Spleen (tissue), 11 donors: ENCODE data around the gene EIF4B. TPM values are rescaled to one million over a fixed set of nuclear protein-coding genes. Genes with fewer than 3 reads are reported as not detected.

ENCODE experiments used
- DNase-seq: peaks from one replicate; pipeline ENCODE4 v3.0.0-alpha.2; 2020
- H3K27ac ChIP-seq, 8 donors: fragments of 200-600 bp; sonication (generic) in 7 of 8; 1 replicate in 4 of 8; 2 replicates in 4 of 8; pipeline versions ENCODE4 v1.5.0 to v1.8.0; 2016 to 2021; ENCODE audit warnings: inconsistent platforms in 4 of 8, mild to moderate bottlenecking in 4 of 8, moderate library complexity in 1 of 8
- H3K27me3 ChIP-seq, 7 donors: fragments of 200-600 bp; sonication (generic) in 6 of 7; replicated peaks in 1 of 7; 1 replicate in 4 of 7; 2 replicates in 3 of 7; pipeline versions ENCODE4 v1.5.0 to v1.8.0; 2016 to 2021; ENCODE audit warnings: inconsistent platforms in 3 of 7, mild to moderate bottlenecking in 1 of 7
- H3K36me3 ChIP-seq, 6 donors: fragments of 200-600 bp; sonication (generic) in 5 of 6; 1 replicate in 4 of 6; 2 replicates in 2 of 6; pipeline versions ENCODE4 v1.5.0 to v1.8.0; 2016 to 2021; ENCODE audit warnings: inconsistent platforms in 2 of 6
- H3K4me1 ChIP-seq, 6 donors: fragments of 200-600 bp; sonication (generic) in 5 of 6; 1 replicate in 3 of 6; 2 replicates in 3 of 6; pipeline versions ENCODE4 v1.5.0 to v1.8.0; 2016 to 2021; ENCODE audit warnings: inconsistent platforms in 3 of 6
- H3K4me3 ChIP-seq, 8 donors: fragments of 200-600 bp; sonication (generic) in 7 of 8; 1 replicate in 4 of 8; 2 replicates in 4 of 8; pipeline versions ENCODE4 v1.5.0 to v1.8.0; 2016 to 2021; ENCODE audit warnings: inconsistent platforms in 4 of 8, mild to moderate bottlenecking in 4 of 8, moderate library complexity in 2 of 8
- H3K9me3 ChIP-seq, 8 donors: fragments of 200-600 bp; sonication (generic) in 7 of 8; 1 replicate in 4 of 8; 2 replicates in 4 of 8; pipeline versions ENCODE4 v1.5.0 to v1.8.0; 2016 to 2021; ENCODE audit warnings: inconsistent platforms in 4 of 8
- POLR2A ChIP-seq, 3 donors: fragments of 450-650 bp; IDR thresholded peaks; one replicate each; pipeline ENCODE4 v1.5.1; 2017; ENCODE audit warnings: antibody characterized with exemption in 3 of 3, mild to moderate bottlenecking in 1 of 3
- POLR2AphosphoS5 ChIP-seq, 3 donors: sonication (generic); formaldehyde crosslinking; IDR thresholded peaks; one replicate each; pipeline ENCODE4 v1.5.1; 2017; ENCODE audit warnings: antibody characterized with exemption in 3 of 3
- WGBS, 5 donors: extraction: QIAGEN DNeasy Blood & Tissue Kit in 3 of 5; methylation state at CpG; one replicate each; pipeline versions ENCODE4 v1.1.5 to v1.1.7; 2013 to 2018; 5-methylcytosine and 5-hydroxymethylcytosine counted together
- intact Hi-C: fragments of 100-400 bp; cut with DNase I; formaldehyde crosslinking; loops from one replicate; pipeline ENCODE4 v1.15.0; 2023; ENCODE audit warnings: low total_unique reads
- polyA plus RNA-seq, 3 donors: library from polyadenylated mRNA; stranded (reverse); fragments of 200-250 nt; gene quantifications; one replicate each; pipeline ENCODE4 v1.2.1, GENCODE V29; 2013
- total RNA-seq, 7 donors: library from RNA; depleted of rRNA in 3 of 7; stranded (reverse); fragments of >200 nt in 3 of 7; fragmentation: NEBNext Ultra II Directional in 4 of 7; extraction: Animal tissue kit (Norgen Biotek cat#: 25700) in 4 of 7; gene quantifications; one replicate each; pipeline versions ENCODE4 v1.1.0 to v1.2.1, GENCODE V29; 2016 to 2021
- TF ChIP-seq, protein P1 (sequence below), 11 experiments: fragments of 200-600 bp in 7 of 11; fragments of 450-650 bp in 4 of 11; sonication (generic) in 4 of 11; IDR thresholded peaks in 8 of 11; conservative IDR thresholded peaks in 3 of 11; 1 replicate in 7 of 11; 2 replicates in 4 of 11; pipeline versions ENCODE4 v1.4.0 to v1.8.0; 2016 to 2021; ENCODE audit warnings: antibody characterized with exemption in 11 of 11, inconsistent platforms in 4 of 11, mild to moderate bottlenecking in 1 of 11
- donor health status: healthy with polysubstance abuse.
- donor health status: DM: no; HTN: no; CAD: no; lungs with moderate emphysema.
- donor health status: DM: no; HTN: no; CAD: no.
- donor health status: Bipolar disorder and iron deficiency.
- donor health status: healthy.
- donor health status: DM: no; HTN: no; CAD: no.
- donor health status: DM: yes; HTN: yes; CAD: no.

EIF4B gene
- total and polyA plus RNA-seq, 10 donors = 105 to 490 (median 398) TPM

DNA sequence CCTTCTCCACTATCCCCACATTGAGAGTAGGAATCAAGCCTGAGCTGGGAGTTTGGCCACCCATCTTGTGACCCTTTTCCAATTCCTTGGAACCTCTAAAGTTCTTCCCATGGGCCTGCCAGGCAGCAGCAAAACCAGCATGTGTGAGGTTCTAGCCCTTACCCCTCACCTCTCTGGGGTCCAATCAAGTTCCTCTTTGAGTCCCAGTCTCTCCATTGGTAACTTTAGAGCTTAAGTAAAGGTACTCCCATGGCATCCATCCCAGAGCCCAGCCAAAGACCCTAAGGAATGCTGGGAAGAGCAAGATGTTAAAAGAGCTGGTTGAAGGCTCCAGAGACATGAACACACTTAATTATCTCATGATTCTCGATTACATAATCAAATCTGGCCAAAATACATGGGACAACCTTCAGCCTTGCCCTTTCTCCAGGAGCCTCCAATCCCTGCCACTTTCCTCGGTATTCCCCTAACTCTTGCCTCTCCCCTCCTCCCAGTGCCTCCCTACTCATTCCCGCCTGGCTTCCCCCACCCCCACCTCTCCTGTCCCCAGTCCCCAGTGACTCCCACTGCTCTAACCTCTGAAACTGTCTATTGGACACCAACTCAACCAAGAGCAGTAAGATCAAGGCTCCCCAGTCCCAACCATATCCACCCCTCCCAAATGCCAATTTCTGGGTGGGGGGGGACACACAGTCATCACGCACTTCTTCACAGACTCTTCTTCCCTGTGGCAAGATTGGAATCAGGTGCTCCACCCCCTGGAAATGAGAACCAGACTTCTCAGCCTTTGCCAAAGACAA is 38.8 kb downstream of the EIF4B start:
- WGBS, 5 donors = 67 to 85% (median 76%) methylated on average over 4 of the region's 4 CpGs
- no peak for DNase-seq
- peak overlapping the region in 7 of 8 donors; percentile 83 to 93 (median 89) for H3K27ac ChIP-seq
- H3K4me1 ChIP-seq = peaks cover 5 to 62% (median 37%) of the 10 kb centered on the region in 6 donors
- no peaks in the 10 kb centered on the region for H3K9me3 ChIP-seq
- TF ChIP-seq, protein P1, sequence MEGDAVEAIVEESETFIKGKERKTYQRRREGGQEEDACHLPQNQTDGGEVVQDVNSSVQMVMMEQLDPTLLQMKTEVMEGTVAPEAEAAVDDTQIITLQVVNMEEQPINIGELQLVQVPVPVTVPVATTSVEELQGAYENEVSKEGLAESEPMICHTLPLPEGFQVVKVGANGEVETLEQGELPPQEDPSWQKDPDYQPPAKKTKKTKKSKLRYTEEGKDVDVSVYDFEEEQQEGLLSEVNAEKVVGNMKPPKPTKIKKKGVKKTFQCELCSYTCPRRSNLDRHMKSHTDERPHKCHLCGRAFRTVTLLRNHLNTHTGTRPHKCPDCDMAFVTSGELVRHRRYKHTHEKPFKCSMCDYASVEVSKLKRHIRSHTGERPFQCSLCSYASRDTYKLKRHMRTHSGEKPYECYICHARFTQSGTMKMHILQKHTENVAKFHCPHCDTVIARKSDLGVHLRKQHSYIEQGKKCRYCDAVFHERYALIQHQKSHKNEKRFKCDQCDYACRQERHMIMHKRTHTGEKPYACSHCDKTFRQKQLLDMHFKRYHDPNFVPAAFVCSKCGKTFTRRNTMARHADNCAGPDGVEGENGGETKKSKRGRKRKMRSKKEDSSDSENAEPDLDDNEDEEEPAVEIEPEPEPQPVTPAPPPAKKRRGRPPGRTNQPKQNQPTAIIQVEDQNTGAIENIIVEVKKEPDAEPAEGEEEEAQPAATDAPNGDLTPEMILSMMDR (IDR thresholded peaks at IDR 0.05 in 8 of 11, conservative IDR thresholded peaks at IDR 0.05 in 3 of 11) = no peak
- TF ChIP-seq POLR2A (IDR thresholded peaks at IDR 0.05) = no peak
- H3K4me3 ChIP-seq = peak overlapping the region in 2 of 8 donors; percentile 53 to 78
- H3K36me3 ChIP-seq = peaks cover 0 to 27% (median 7%) of the 10 kb centered on the region in 6 donors
- H3K27me3 ChIP-seq = peaks cover 0 to 9% (median 0%) of the 10 kb centered on the region in 7 donors
- intact Hi-C loops = no loop called here

GRCh38 chr12:53045696-53046045 is 39.4 kb downstream of the EIF4B start:
- 43 to 58% (median 54%) methylated on average over 5 of the region's 5 CpGs for WGBS, 5 donors
- Histone ChIP-seq H3K27me3 (peaks cover 0 to 9% (median 0%) of the 10 kb centered on the region in 7 donors), H3K4me3 (peak overlapping the region in 5 of 8 donors; percentile 49 to 78 (median 53)), H3K4me1 (peaks cover 5 to 67% (median 38%) of the 10 kb centered on the region in 6 donors), H3K36me3 (peaks cover 0 to 22% (median 2%) of the 10 kb centered on the region in 6 donors), H3K27ac (peak overlapping the region; percentile 79 to 93 (median 88)), H3K9me3 (no peaks in the 10 kb centered on the region)
- DNase-seq = no peak
- intact Hi-C loops = no loop called here
- TF ChIP-seq POLR2AphosphoS5 (IDR thresholded peaks at IDR 0.05) = peak in 1 of 3 donors; percentile 74
- TF ChIP-seq, protein P1 (IDR thresholded peaks at IDR 0.05 in 8 of 11, conservative IDR thresholded peaks at IDR 0.05 in 3 of 11) = no peak
- no peak for TF ChIP-seq POLR2A (IDR thresholded peaks at IDR 0.05)

DNA sequence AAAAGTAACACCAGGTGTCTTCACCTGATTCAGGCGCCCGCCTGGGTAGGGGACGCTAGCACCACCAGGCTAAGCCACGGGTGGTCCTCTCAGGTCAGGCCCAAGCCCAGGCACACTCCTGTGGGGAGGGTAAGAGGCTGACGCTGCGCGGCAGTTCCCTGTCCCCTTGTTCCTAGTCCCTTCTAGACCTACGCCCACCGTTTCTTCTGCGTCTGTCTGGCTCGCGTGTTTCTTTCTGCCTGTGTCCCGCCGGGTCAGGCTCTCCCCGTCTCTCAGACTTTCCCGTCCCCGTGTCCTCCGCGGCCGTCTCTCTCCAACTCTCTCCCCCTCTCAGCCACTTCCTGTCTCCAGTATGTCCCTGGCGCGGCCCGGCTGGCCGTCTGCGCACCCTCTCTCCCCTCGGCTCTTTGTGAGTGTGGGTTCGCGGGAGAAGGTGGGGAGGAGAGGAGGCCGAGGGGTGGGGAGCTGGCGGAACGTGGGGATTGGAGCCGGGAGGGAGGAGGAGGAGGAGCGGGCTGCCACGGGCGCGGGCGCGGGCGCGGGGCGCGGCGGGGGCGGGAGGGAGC is 40.5 kb downstream of the EIF4B start:
- peak; percentile 48 to 77 (median 71) for TF ChIP-seq POLR2A (IDR thresholded peaks at IDR 0.05)
- peak; percentile 94 to 96 (median 95) for TF ChIP-seq POLR2AphosphoS5 (IDR thresholded peaks at IDR 0.05)
- TF ChIP-seq, protein P1 (IDR thresholded peaks at IDR 0.05 in 8 of 11, conservative IDR thresholded peaks at IDR 0.05 in 3 of 11) = peak in 1 of 11 experiments; percentile 16
- DNase-seq = no peak
- H3K4me3 ChIP-seq = peak overlapping the region; percentile 47 to 78 (median 52)
- 0 to 1% (median 1%) methylated on average over 27 to 43 of the region's 44 CpGs for WGBS, 5 donors
- H3K27ac ChIP-seq = peak overlapping the region; percentile 79 to 93 (median 88)
- intact Hi-C loops = no loop called here
- no peaks in the 10 kb centered on the region for H3K9me3 ChIP-seq
- H3K27me3 ChIP-seq = peaks cover 0 to 9% (median 0%) of the 10 kb centered on the region in 7 donors
- H3K36me3 ChIP-seq = peaks cover 0 to 12% (median 0%) of the 10 kb centered on the region in 6 donors
- peaks cover 5 to 78% (median 43%) of the 10 kb centered on the region in 6 donors for H3K4me1 ChIP-seq
